Gastroesophageal sphincter (tissue), 4 donors: ENCODE measurements around the gene ISG15. TPM values are rescaled to one million over a fixed set of nuclear protein-coding genes. Genes with fewer than 3 reads are reported as not detected.

Experiments used
- ATAC-seq: fragments of 150-250 bp; one replicate; pipeline ENCODE4 v1.9.1; 2016; ENCODE audit warnings: mild to moderate bottlenecking, moderate library complexity
- H3K27ac ChIP-seq, 4 donors: fragments of 200-600 bp; sonication (generic) in 3 of 4; 1 replicate in 3 of 4; 2 replicates in 1 of 4; pipeline ENCODE4 v1.5.1; 2016 to 2019
- H3K27me3 ChIP-seq: fragments of 200-600 bp; sonication (generic); one replicate; pipeline ENCODE4 v1.5.1; 2019
- H3K36me3 ChIP-seq, 2 donors: fragments of 200-600 bp; sonication (generic); one replicate each; pipeline ENCODE4 v1.5.1; 2019; ENCODE audit warnings: control low read depth in 1 of 2
- H3K4me1 ChIP-seq, 3 donors: fragments of 200-600 bp; sonication (generic); 1 replicate in 2 of 3; 2 replicates in 1 of 3; pipeline ENCODE4 v1.5.1; 2016 to 2019; ENCODE audit warnings: control low read depth in 2 of 3
- H3K4me3 ChIP-seq, 2 donors: fragments of 200-600 bp; sonication (generic); one replicate each; pipeline ENCODE4 v1.5.1; 2019; ENCODE audit warnings: mild to moderate bottlenecking in 1 of 2, moderate library complexity in 1 of 2
- H3K9me3 ChIP-seq, 3 donors: fragments of 200-600 bp; sonication (generic); one replicate each; pipeline ENCODE4 v1.5.1; 2017 to 2019; ENCODE audit warnings: control low read depth in 2 of 3
- EP300 ChIP-seq: sonication (generic); formaldehyde crosslinking; IDR thresholded peaks from one replicate; pipeline ENCODE4 v1.6.1; 2017; ENCODE audit warnings: antibody characterized with exemption, mild to moderate bottlenecking
- POLR2A ChIP-seq, 2 donors: fragments of 450-650 bp; IDR thresholded peaks; one replicate each; pipeline ENCODE4 v1.6.1; 2017; ENCODE audit warnings: antibody characterized with exemption in 2 of 2, mild to moderate bottlenecking in 2 of 2, moderate library complexity in 1 of 2
- POLR2AphosphoS5 ChIP-seq: sonication (generic); formaldehyde crosslinking; IDR thresholded peaks from one replicate; pipeline ENCODE4 v1.6.1; 2017; ENCODE audit warnings: antibody characterized with exemption
- WGBS, 2 donors: methylation state at CpG; one replicate each; pipeline ENCODE4 v1.1.5; 2018; ENCODE audit warnings: low coverage in 1 of 2; 5-methylcytosine and 5-hydroxymethylcytosine counted together
- total RNA-seq, 4 donors: library from RNA; depleted of rRNA; stranded (reverse); fragments of >200 nt; gene quantifications; one replicate each; pipeline ENCODE4 v1.1.0, GENCODE V29; 2016
- TF ChIP-seq, protein P1 (sequence below), 4 experiments: fragments of 200-600 bp in 2 of 4; fragments of 450-650 bp in 2 of 4; sonication (generic) in 1 of 4; IDR thresholded peaks; one replicate each; pipeline ENCODE4 v1.5.1; 2017 to 2019; ENCODE audit warnings: antibody characterized with exemption in 4 of 4, mild to moderate bottlenecking in 2 of 4, moderate library complexity in 2 of 4

The ISG15 gene
- total RNA-seq, 4 donors from 2014 or later = 26.9 to 56.2 (median 45.9) TPM

GRCh38 chr1:1032424-1032823 lies 19.1 kb downstream of the ISG15 start:
- H3K27ac ChIP-seq = no peak overlapping the region

DNA sequence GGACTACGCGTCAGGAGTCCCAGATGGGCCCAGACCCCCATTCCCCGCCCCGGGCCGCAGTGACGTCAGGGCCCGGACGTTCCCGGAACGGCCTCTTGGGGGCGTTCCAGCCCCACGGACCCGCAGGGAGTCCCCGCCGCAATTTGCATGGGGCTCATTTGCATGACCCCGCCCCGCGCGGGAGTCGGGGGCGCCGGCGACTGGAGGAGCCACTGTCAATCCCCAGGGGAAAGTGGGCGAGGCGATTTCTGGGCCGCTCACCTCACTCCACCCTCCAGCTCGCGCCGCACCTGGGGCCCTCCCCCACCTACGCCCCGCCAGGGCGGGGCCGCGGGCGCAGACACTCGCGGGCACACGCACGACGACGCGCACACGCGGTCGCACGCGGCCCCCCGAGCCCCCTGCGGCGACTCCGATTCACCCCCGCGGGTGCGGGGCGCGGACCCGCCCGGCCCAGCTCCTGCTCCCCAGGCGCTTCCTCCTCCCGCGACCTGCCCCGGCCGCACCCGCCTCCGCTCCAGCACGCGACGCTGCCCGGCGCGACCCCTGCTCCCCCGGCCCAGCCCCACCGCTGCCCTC lies 19.8 kb downstream of the ISG15 start:
- peaks cover 0 to 20% of the 10 kb centered on the region in 2 donors for H3K36me3 ChIP-seq
- no peaks in the 10 kb centered on the region for H3K9me3 ChIP-seq
- peaks cover 0 to 34% (median 17%) of the 10 kb centered on the region in 3 donors for H3K4me1 ChIP-seq
- TF ChIP-seq EP300 (no peak), POLR2AphosphoS5 (no peak)
- TF ChIP-seq, protein P1, sequence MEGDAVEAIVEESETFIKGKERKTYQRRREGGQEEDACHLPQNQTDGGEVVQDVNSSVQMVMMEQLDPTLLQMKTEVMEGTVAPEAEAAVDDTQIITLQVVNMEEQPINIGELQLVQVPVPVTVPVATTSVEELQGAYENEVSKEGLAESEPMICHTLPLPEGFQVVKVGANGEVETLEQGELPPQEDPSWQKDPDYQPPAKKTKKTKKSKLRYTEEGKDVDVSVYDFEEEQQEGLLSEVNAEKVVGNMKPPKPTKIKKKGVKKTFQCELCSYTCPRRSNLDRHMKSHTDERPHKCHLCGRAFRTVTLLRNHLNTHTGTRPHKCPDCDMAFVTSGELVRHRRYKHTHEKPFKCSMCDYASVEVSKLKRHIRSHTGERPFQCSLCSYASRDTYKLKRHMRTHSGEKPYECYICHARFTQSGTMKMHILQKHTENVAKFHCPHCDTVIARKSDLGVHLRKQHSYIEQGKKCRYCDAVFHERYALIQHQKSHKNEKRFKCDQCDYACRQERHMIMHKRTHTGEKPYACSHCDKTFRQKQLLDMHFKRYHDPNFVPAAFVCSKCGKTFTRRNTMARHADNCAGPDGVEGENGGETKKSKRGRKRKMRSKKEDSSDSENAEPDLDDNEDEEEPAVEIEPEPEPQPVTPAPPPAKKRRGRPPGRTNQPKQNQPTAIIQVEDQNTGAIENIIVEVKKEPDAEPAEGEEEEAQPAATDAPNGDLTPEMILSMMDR (IDR thresholded peaks at IDR 0.05) = peak in 3 of 4 experiments; percentile 55 to 83 (median 60)
- ATAC-seq = peak; percentile 83
- peak overlapping the region in 1 of 4 donors; percentile 33 for H3K27ac ChIP-seq
- H3K4me3 ChIP-seq = peak overlapping the region; percentile 1 to 58
- H3K27me3 ChIP-seq = peaks cover 44% of the 10 kb centered on the region
- WGBS, 2 donors = 0% methylated on average over 1 of the region's 73 CpGs; no CpG with 5 or more reads in 1 of the 2 donors

More at GRCh38 chr1:1032424-1032823, 19.1 kb downstream of the ISG15 start:
- Histone ChIP-seq H3K27me3 (peaks cover 44% of the 10 kb centered on the region), H3K36me3 (peaks cover 0 to 26% of the 10 kb centered on the region in 2 donors), H3K4me3 (peak overlapping the region in 1 of 2 donors; percentile 58), H3K9me3 (no peaks in the 10 kb centered on the region), H3K4me1 (peaks cover 0 to 34% (median 17%) of the 10 kb centered on the region in 3 donors)
- WGBS, 2 donors = 40 to 76% methylated on average over 5 to 10 of the region's 16 CpGs
- ATAC-seq = peak; percentile 3
- TF ChIP-seq POLR2A (IDR thresholded peaks at IDR 0.05) (no peak), POLR2AphosphoS5 (no peak), EP300 (no peak)
- TF ChIP-seq, protein P1 (IDR thresholded peaks at IDR 0.05) = no peak

DNA sequence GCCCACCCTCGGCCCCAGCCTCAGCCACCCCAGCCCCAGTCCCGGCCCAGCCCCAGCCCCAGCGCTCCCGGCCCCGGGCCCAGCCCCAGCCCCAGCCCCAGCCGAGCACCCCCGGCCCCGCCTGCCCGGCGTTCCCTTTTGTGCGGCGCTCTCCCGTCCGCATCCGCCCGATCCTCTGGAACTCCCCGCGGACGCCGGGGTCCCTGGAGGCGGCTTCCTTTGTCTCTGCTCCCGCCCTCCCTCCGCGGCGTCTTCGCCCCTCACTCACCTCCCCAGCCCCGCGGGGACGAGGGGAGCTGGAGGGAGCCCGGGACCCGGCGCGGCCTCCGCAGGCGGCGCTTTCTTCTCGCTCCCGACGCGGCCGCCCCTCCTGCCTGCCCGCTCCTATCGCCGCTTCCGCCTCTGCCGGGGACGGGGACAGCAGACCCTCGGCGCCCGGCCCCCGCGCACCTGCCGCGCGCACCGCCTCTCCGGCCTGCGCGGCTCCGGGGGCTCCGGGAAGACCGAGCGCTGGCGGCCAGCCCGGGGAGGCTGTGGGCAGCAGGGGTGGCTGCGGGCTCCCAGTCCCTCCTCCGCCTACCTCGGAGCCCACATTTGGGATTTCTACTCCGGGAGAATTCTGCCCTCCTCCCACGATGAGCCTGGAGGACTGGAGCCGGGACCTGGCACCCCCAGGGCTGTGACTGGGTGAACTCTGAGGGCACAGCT lies 20.6 kb downstream of the ISG15 start:
- TF ChIP-seq POLR2AphosphoS5 = no peak
- Histone ChIP-seq H3K27me3 (peaks cover 44% of the 10 kb centered on the region), H3K27ac (no peak overlapping the region), H3K36me3 (peaks cover 0 to 20% of the 10 kb centered on the region in 2 donors), H3K9me3 (no peaks in the 10 kb centered on the region), H3K4me1 (peaks cover 0 to 35% (median 17%) of the 10 kb centered on the region in 3 donors), H3K4me3 (peak overlapping the region; percentile 14 to 58)
- no peak for ATAC-seq
- WGBS, 2 donors = 20 to 40% methylated on average over 4 to 5 of the region's 71 CpGs

DNA sequence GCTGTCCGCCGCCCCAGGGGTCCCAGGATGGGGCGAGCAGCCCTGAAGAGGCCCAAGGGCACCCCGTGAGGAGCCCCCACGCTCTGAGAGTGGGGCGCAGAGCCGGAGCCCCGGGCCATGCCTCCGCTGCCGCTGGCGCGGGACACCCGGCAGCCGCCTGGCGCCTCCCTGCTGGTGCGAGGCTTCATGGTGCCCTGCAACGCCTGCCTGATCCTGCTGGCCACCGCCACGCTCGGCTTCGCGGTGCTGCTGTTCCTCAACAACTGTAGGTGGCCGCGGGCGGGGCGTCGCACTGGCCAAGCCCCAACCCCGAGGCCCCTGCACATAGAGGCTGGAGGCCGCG lies 21.1 kb downstream of the ISG15 start:
- peaks cover 0 to 40% (median 17%) of the 10 kb centered on the region in 3 donors for H3K4me1 ChIP-seq
- peaks cover 0 to 20% of the 10 kb centered on the region in 2 donors for H3K36me3 ChIP-seq
- peak overlapping the region in 1 of 2 donors; percentile 58 for H3K4me3 ChIP-seq
- ATAC-seq = no peak
- H3K27me3 ChIP-seq = peaks cover 44% of the 10 kb centered on the region
- no peak overlapping the region for H3K27ac ChIP-seq
- no peaks in the 10 kb centered on the region for H3K9me3 ChIP-seq
- no CpG with 5 or more reads among the region's 30 CpGs for WGBS, 2 donors
- no peak for TF ChIP-seq EP300
- no peak for TF ChIP-seq POLR2A (IDR thresholded peaks at IDR 0.05)
- TF ChIP-seq, protein P1 (IDR thresholded peaks at IDR 0.05) = no peak
- TF ChIP-seq POLR2AphosphoS5 = no peak

DNA sequence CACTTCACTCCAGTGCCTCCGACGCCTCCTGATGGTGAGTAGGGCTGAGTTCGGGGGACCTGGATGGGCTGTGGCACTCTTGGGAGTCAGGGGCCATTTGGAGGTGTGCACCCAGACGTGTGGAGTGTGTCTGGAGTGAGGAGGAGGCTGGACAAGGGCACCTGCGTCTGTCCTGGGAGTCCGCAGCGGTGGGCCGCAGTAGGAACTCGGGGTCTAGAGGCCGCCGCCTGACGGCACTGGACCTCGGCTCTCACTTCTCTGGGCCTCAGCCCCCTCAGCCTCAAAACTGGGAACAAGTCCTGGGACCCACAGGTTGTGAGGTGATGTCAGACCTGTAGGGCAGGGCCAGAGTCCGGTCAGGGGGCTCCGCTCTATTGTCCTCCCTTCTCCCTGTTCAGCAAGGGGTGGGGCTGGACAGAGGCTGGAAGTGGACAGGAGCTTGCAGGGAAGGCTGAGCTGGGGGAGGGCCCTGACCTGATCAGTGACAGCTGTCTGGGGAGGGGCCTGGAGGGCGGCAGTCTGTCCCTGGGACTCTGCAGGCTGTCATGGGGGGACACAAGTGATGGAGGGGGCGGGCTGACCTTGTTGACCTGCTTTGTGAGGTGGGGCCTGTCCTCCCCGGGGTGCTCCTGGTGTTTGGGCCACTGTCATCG lies 22.1 kb downstream of the ISG15 start:
- 100% methylated on average over 5 of the region's 19 CpGs; no CpG with 5 or more reads in 1 of the 2 donors for WGBS, 2 donors
- TF ChIP-seq EP300 = no peak
- no peak for TF ChIP-seq POLR2AphosphoS5
- no peak for TF ChIP-seq POLR2A (IDR thresholded peaks at IDR 0.05)
- TF ChIP-seq, protein P1 (IDR thresholded peaks at IDR 0.05) = no peak
- Histone ChIP-seq H3K27ac (no peak overlapping the region), H3K4me1 (peaks cover 3 to 50% (median 27%) of the 10 kb centered on the region in 3 donors), H3K36me3 (peaks cover 0 to 20% of the 10 kb centered on the region in 2 donors), H3K9me3 (no peaks in the 10 kb centered on the region), H3K4me3 (no peak overlapping the region), H3K27me3 (peaks cover 44% of the 10 kb centered on the region)
- no peak for ATAC-seq
